Measurements from ENCODE around the gene RHBDL1.

DNA sequence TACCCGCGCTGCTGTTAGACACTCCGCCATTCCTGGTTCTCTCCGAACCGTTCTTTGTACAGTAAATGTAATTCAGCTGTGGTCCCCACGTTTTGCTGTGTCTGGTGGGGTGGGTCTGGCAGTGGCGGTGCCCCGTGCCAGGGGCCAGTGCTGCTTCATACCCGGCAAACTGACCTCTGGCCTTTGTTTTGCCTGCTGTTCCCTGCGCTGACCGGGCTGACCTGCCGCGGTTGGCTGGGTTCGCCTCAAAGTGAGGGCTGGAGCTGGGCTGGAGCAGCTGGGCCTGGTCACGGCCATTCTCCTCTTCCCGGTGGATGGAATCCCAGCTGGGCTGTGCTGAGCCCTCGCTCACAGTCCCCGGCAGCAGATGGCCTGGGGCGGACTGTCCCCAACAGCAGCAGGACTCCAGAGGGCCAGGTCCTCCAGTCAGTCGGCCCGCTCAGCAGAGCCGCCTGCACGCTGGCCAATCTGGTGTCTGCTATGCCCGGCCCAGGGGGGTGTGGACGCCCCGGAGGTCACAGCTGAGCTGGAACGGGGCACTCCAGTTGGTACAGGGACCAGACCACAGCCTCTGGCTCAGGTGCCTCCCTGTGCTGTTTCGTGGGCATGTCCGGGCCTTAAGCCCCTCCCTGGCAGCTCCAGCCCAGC, 46.2 kb upstream of the RHBDL1 start:
- TF ChIP-seq, protein P1, sequence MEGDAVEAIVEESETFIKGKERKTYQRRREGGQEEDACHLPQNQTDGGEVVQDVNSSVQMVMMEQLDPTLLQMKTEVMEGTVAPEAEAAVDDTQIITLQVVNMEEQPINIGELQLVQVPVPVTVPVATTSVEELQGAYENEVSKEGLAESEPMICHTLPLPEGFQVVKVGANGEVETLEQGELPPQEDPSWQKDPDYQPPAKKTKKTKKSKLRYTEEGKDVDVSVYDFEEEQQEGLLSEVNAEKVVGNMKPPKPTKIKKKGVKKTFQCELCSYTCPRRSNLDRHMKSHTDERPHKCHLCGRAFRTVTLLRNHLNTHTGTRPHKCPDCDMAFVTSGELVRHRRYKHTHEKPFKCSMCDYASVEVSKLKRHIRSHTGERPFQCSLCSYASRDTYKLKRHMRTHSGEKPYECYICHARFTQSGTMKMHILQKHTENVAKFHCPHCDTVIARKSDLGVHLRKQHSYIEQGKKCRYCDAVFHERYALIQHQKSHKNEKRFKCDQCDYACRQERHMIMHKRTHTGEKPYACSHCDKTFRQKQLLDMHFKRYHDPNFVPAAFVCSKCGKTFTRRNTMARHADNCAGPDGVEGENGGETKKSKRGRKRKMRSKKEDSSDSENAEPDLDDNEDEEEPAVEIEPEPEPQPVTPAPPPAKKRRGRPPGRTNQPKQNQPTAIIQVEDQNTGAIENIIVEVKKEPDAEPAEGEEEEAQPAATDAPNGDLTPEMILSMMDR (IDR thresholded peaks at IDR 0.05): no peak
- TF ChIP-seq ZFX (IDR thresholded peaks at IDR 0.05; ENCODE audit: borderline replicate concordance): no peak

Data from 22Rv1 (cell line).